Measurements from ENCODE around the gene SV2A.

Gene SV2A

GRCh38 chr1:149934356-149934755, 16.7 kb upstream of the SV2A start:
- no peak overlapping the region for H3K4me3 ChIP-seq (ENCODE audit: low read depth in 1 of 2, low read length in 2 of 2)
- H3K36me3 ChIP-seq (ENCODE audit: insufficient read depth, low read length), result no peaks in the 10 kb centered on the region
- H4K20me1 ChIP-seq (ENCODE audit: insufficient read depth, low read length), result no peaks in the 10 kb centered on the region
- TF ChIP-seq EZH2 (IDR thresholded peaks at IDR 0.05; ENCODE audit: borderline replicate concordance, low read depth, low read length, severe bottlenecking) (no peak), CTCF (IDR thresholded peaks at IDR 0.05; ENCODE audit: borderline replicate concordance, extremely low read depth, low read length, poor library complexity, severe bottlenecking) (no peak)
- H3K4me1 ChIP-seq (ENCODE audit: insufficient read depth, low read length), result peaks cover 13% of the 10 kb centered on the region
- H3K79me2 ChIP-seq (ENCODE audit: insufficient read depth, low read length), result no peaks in the 10 kb centered on the region
- no peak overlapping the region for H2AFZ ChIP-seq (ENCODE audit: low read depth, low read length)
- no peaks in the 10 kb centered on the region for H3K27me3 ChIP-seq (ENCODE audit: insufficient read depth, low read length, poor library complexity)
- DNase-seq, result no peak
- no peak overlapping the region for H3K27ac ChIP-seq (ENCODE audit: low read length)
- H3K4me2 ChIP-seq (ENCODE audit: insufficient read depth, low read length), result no peak overlapping the region
- no peak overlapping the region for H3K9ac ChIP-seq (ENCODE audit: low read depth, low read length)
- no peak for ATAC-seq (ENCODE audit: insufficient read depth, low read depth)
- H3K9me3 ChIP-seq (ENCODE audit: insufficient read depth, low read length, severe bottlenecking), result no peaks in the 10 kb centered on the region

DNA sequence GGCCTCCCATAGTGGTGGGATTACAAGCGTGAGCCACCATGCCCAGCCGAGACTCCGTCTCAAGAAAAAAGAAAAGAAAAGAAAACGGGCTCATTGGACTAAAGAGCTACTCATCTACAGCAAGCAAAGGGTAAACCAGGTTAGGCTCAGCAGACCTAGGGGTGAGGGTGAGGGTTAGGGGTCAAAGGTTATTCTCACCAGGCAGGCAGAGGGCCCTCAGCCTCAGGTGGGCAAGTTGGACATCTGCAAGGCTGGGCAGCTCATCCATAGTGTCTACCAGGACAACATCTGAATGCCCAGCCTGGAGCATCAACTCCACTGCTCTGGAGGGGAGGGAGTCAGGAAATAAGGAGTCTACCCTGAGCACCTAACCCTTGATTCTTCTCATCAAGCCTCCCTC, 15.6 kb upstream of the SV2A start:
- Histone ChIP-seq H3K9me3 (ENCODE audit: insufficient read depth, low read length, severe bottlenecking) (no peaks in the 10 kb centered on the region), H3K4me2 (ENCODE audit: insufficient read depth, low read length) (no peak overlapping the region), H3K36me3 (ENCODE audit: insufficient read depth, low read length) (no peaks in the 10 kb centered on the region), H4K20me1 (ENCODE audit: insufficient read depth, low read length) (no peaks in the 10 kb centered on the region), H3K4me1 (ENCODE audit: insufficient read depth, low read length) (peaks cover 18% of the 10 kb centered on the region), H3K9ac (ENCODE audit: low read depth, low read length) (no peak overlapping the region), H3K79me2 (ENCODE audit: insufficient read depth, low read length) (no peaks in the 10 kb centered on the region), H3K27me3 (ENCODE audit: insufficient read depth, low read length, poor library complexity) (no peaks in the 10 kb centered on the region), H3K27ac (ENCODE audit: low read length) (no peak overlapping the region), H2AFZ (ENCODE audit: low read depth, low read length) (no peak overlapping the region), H3K4me3 (ENCODE audit: low read depth in 1 of 2, low read length in 2 of 2) (no peak overlapping the region)
- DNase-seq (no peak), ATAC-seq (ENCODE audit: insufficient read depth, low read depth) (no peak)
- TF ChIP-seq CTCF (IDR thresholded peaks at IDR 0.05; ENCODE audit: borderline replicate concordance, extremely low read depth, low read length, poor library complexity, severe bottlenecking) (no peak), EZH2 (IDR thresholded peaks at IDR 0.05; ENCODE audit: borderline replicate concordance, low read depth, low read length, severe bottlenecking) (no peak)

GRCh38 chr1:149932474-149932873, 14.8 kb upstream of the SV2A start:
- Histone ChIP-seq H3K4me3 (ENCODE audit: low read depth in 1 of 2, low read length in 2 of 2) (no peak overlapping the region), H2AFZ (ENCODE audit: low read depth, low read length) (no peak overlapping the region), H3K36me3 (ENCODE audit: insufficient read depth, low read length) (no peaks in the 10 kb centered on the region), H3K27me3 (ENCODE audit: insufficient read depth, low read length, poor library complexity) (no peaks in the 10 kb centered on the region), H3K4me1 (ENCODE audit: insufficient read depth, low read length) (peaks cover 13% of the 10 kb centered on the region), H4K20me1 (ENCODE audit: insufficient read depth, low read length) (no peaks in the 10 kb centered on the region), H3K9me3 (ENCODE audit: insufficient read depth, low read length, severe bottlenecking) (no peaks in the 10 kb centered on the region), H3K4me2 (ENCODE audit: insufficient read depth, low read length) (no peak overlapping the region), H3K9ac (ENCODE audit: low read depth, low read length) (no peak overlapping the region), H3K79me2 (ENCODE audit: insufficient read depth, low read length) (peaks cover 1% of the 10 kb centered on the region), H3K27ac (ENCODE audit: low read length) (no peak overlapping the region)
- DNase-seq, result no peak
- TF ChIP-seq EZH2 (IDR thresholded peaks at IDR 0.05; ENCODE audit: borderline replicate concordance, low read depth, low read length, severe bottlenecking), result no peak
- TF ChIP-seq CTCF (IDR thresholded peaks at IDR 0.05; ENCODE audit: borderline replicate concordance, extremely low read depth, low read length, poor library complexity, severe bottlenecking), result no peak
- no peak for ATAC-seq (ENCODE audit: insufficient read depth, low read depth)
